Measurements from ENCODE around the gene POLR1A. TPM values are rescaled to one million over a fixed set of nuclear protein-coding genes. Genes with fewer than 3 reads are reported as not detected.

POLR1A gene
- total and polyA plus RNA-seq, 2 donors (not counting 3 experiments of a cell fraction or from before 2014, with no cell fraction given), result 7.6 to 40.7 TPM

DNA sequence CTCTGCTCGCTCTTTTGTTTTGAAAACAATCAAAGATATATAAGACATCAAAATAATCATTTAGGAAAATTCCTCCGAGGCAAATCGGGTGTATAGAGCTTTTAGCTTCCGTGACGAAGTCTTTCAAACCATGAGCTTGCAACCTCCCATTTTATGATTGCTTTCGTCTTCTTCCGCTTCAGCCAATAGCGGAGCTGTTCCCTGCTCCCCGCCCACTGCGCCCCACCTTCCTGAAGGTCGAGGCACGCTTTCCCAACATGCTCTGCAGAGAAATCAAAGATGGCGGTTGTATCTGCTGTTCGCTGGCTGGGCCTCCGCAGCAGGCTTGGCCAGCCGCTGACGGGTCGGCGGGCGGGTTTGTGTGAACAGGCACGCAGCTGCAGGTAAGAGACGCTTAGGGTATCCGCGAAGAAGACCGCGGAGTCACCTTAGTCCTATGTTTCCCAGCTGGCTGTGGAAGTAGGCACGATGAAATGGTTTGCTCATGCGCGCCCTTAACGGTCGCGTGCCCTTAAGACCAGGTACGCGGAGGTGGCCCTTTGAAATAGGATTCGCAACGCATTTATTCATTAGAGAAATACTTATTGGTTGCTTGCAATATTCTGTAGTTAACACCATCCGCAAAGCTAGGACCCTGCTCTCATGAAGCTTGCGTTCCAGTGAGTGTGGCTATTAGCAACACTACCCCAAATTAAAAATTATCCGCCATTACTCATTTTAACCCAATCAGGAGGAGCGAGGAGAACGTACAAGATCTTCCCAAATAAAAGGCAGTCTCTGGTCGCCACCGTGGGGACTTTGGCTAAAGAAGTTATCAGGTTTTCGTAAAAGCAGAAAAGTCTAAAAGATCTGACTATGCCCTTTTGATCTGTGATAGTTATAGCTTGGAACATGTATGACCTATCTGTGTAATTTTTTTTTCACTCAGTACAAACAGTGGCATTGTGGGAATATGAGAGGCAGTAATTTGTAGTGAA lies 571 bp upstream of the POLR1A start, which contains the start of gene PTCD3:
TSS of gene PTCD3 (plus strand) at position 267 of the 977 bp plus-strand sequence. CDS start at position 280, 13 bp downstream.
- H3K4me2 ChIP-seq (ENCODE audit: insufficient read depth, low read length), result peak within 1 kb of the TSS; percentile 91
- intact Hi-C loops (cut with micrococcal nuclease), result no loop called here
- ChIA-PET CTCF (interaction anchor here (1.0 to 1.9 kb wide), 5 partner anchors 8 to 457 kb away, joined by 3 to 10 read pairs (median 4); partner anchors contain the start of gene ST3GAL5), POLR2A (interaction anchor here (0.6 to 1.2 kb wide), 2 partner anchors 8 to 279 kb away, joined by 3 read pairs; no protein-coding TSS in a partner anchor)
- no peaks in the 10 kb centered on the region for H3K9me3 ChIP-seq (replicated peaks; ENCODE audit: control insufficient read depth, insufficient read depth, low read length)
- H3K4me3 ChIP-seq (replicated peaks in 1 of 3; ENCODE audit: insufficient read depth in 1 of 3, low read depth in 1 of 3, low read length in 3 of 3), result peak within 1 kb of the TSS; percentile 36 to 84 (median 77)
- no peaks in the 10 kb centered on the region for H3K27me3 ChIP-seq (ENCODE audit: control insufficient read depth in 2 of 2, insufficient read depth in 2 of 2, low read length in 2 of 2)
- H3K27ac ChIP-seq (ENCODE audit: insufficient read depth, low read depth, low read length), result peak within 1 kb of the TSS; percentile 78
- H3K79me2 ChIP-seq (ENCODE audit: control insufficient read depth, insufficient read depth, low read length), result peaks cover 79% of the 10 kb centered on the region
- peak within 1 kb of the TSS; percentile 86 for H3K9ac ChIP-seq (replicated peaks; ENCODE audit: extremely low read depth, insufficient read depth, low read length)
- no peaks in the 10 kb centered on the region for H3K9me1 ChIP-seq (replicated peaks; ENCODE audit: control insufficient read depth, extremely low read depth, insufficient read depth, low read length)
- BruUV-seq (replicated peaks), result TSS peak; percentile 71
- peak within 1 kb of the TSS; percentile 81 for H2AFZ ChIP-seq (ENCODE audit: low read depth, low read length)
- FAIRE-seq, result no peak
- H3K36me3 ChIP-seq (ENCODE audit: control insufficient read depth in 2 of 2, extremely low read depth in 1 of 2, insufficient read depth in 2 of 2, low read length in 2 of 2), result peaks cover 5% of the 10 kb centered on the region in 2 experiments
- peak; percentile 97 for DNase-seq (ENCODE audit: low read depth, low spot score)
- H4K20me1 ChIP-seq (replicated peaks; ENCODE audit: control insufficient read depth, extremely low read depth, insufficient read depth, low read length), result no peaks in the 10 kb centered on the region
- H3K4me1 ChIP-seq (ENCODE audit: control insufficient read depth, extremely low read depth, insufficient read depth, low read length), result peaks cover 23% of the 10 kb centered on the region
- no peak for TF ChIP-seq JUN (IDR thresholded peaks at IDR 0.05; ENCODE audit: borderline replicate concordance, insufficient read depth, insufficient read length, low read depth)
- no peak for TF ChIP-seq FOS (IDR thresholded peaks at IDR 0.05; ENCODE audit: borderline replicate concordance, insufficient read depth, low read length)
- no peak for TF ChIP-seq EZH2 (IDR thresholded peaks at IDR 0.05; ENCODE audit: borderline replicate concordance, low read depth, low read length, severe bottlenecking)
- peak; percentile 91 for TF ChIP-seq POLR2A (IDR thresholded peaks at IDR 0.05; ENCODE audit: low read depth, low read length)
- peak; percentile 80 for TF ChIP-seq POLR2AphosphoS5 (IDR thresholded peaks at IDR 0.05; ENCODE audit: insufficient read depth, low read depth, low read length)
- TF ChIP-seq, protein P1, sequence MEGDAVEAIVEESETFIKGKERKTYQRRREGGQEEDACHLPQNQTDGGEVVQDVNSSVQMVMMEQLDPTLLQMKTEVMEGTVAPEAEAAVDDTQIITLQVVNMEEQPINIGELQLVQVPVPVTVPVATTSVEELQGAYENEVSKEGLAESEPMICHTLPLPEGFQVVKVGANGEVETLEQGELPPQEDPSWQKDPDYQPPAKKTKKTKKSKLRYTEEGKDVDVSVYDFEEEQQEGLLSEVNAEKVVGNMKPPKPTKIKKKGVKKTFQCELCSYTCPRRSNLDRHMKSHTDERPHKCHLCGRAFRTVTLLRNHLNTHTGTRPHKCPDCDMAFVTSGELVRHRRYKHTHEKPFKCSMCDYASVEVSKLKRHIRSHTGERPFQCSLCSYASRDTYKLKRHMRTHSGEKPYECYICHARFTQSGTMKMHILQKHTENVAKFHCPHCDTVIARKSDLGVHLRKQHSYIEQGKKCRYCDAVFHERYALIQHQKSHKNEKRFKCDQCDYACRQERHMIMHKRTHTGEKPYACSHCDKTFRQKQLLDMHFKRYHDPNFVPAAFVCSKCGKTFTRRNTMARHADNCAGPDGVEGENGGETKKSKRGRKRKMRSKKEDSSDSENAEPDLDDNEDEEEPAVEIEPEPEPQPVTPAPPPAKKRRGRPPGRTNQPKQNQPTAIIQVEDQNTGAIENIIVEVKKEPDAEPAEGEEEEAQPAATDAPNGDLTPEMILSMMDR (IDR thresholded peaks at IDR 0.05; ENCODE audit: extremely low read depth in 1 of 2, insufficient read depth in 1 of 2, low read depth in 1 of 2, low read length in 2 of 2), result no peak
- TF ChIP-seq, protein P2, sequence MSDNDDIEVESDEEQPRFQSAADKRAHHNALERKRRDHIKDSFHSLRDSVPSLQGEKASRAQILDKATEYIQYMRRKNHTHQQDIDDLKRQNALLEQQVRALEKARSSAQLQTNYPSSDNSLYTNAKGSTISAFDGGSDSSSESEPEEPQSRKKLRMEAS (IDR thresholded peaks at IDR 0.05; ENCODE audit: insufficient read depth, insufficient read length), result peak; percentile 72
- peak; percentile 48 for TF ChIP-seq MYC (IDR thresholded peaks at IDR 0.05; ENCODE audit: low read depth, low read length)
- no peak for TF ChIP-seq GATA2 (IDR thresholded peaks at IDR 0.05; ENCODE audit: insufficient read depth, insufficient read length, low read depth, low read length)
- dilution Hi-C loops (cut with MboI; ENCODE audit: extremely low pct_ligation_motif_present, low sequenced_read_pairs), result no loop called here

Data from endothelial cell of umbilical vein (primary cell).